Left lobe of liver (tissue), 2 donors: Measurements from ENCODE around the gene NDUFS8. TPM values are rescaled to one million over a fixed set of nuclear protein-coding genes. Genes with fewer than 3 reads are reported as not detected.

Experiments
- ATAC-seq: fragments of 200-7000 bp; cut with Tn5 transposase; one replicate; pipeline ENCODE4 v1.9.1; 2020; ENCODE audit warnings: mild to moderate bottlenecking, moderate library complexity
- DNase-seq: peaks from one replicate; pipeline ENCODE4 v3.0.0-alpha.2; 2020; ENCODE audit warnings: low spot score
- total RNA-seq: library from RNA; stranded (reverse); gene quantifications from one replicate; pipeline ENCODE4 v1.2.1, GENCODE V29; 2021
- donor health status: DM: no; HTN: no; CAD: no; lungs with moderate emphysema.
- donor health status: DM: no; HTN: yes; CAD: no.

Gene NDUFS8
- total RNA-seq, 1 donor from 2014 or later, result 104 TPM

DNA sequence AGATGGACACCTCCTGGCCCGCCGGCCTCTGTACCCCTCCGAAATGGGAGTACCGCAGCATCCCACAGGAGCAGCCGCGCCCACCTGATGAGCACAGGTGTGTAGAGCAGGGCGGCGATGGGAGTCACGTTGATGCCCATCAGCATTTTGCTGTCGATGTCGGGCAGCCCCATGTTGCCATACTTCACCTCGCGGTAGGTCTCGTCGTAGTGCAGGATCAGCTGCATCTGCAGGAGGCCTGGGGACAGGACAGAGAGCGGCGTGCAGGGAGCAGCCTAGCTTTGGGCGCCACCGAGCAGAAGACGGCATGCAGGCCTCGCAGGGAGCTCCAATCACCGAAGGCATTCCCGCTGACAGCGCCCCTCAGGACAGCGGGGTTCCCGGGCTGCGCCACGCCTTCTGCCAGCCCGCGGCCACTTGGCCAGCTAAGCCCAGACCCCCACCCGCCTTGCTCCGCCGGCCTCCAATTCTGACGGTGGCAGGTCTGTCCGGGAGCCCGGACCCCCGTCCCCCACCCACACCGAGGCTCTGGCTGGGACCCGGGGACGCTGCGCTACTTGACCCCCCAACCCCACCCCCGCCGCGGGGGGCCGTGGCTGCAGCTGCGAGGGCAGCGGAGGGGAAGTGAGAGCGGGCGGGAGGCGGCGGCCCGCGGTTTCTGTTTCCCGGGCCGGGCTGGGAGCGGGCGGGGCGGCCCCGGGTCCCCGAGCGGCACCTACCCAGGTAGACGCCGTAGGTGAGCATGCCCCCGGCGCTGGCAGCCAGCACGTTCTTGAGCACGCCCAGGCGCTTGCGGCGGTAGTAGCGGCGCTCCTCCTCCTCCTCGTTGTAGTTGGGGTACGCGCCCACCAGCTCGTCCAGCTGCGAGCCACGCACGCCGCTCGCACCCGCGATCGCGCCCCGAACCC, 27.3 kb upstream of the NDUFS8 start:
- DNase-seq (no peak), ATAC-seq (peak; percentile 46)

DNA sequence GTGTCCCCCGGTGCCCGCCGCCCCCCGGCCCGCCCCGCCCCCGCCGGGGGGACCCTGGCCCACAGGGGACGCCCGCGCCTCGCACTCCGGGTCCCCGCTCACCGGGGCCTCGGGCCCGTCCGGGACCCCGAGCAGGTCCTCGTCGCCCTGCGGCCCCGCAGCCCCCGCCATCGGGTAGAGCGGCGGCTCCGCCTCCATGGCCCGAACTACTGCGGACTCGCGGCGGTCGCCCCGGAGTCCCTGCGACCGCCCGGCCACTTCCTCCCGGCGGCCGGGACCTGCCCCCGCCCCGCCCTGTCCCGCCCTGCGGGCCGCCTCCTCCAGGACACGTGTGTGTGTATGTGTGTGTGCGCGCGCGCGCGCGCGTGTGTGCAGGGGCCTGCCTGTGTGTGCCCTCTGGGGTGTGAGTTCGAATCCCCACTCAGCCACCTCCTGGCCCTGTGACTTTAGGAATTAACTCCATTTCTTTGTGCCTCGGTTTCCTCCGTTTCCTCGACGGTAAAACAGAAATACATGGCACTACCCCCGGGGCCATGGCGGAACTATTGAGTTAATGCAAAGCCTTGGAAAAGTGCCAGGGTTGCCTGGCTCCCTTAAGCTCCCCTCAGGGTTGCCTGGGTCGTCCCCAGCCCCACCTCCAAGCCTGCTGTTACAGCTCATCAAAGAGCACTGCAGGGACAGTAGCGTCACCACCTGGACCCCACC, 26.5 kb upstream of the NDUFS8 start, which contains the start of gene UNC93B1:
Gene UNC93B1 (minus strand): TSS at position 252 of the 705 bp plus-strand sequence. CDS start 54 bp downstream, at position 198.
- DNase-seq (peak; percentile 91), ATAC-seq (peak; percentile 89)

DNA sequence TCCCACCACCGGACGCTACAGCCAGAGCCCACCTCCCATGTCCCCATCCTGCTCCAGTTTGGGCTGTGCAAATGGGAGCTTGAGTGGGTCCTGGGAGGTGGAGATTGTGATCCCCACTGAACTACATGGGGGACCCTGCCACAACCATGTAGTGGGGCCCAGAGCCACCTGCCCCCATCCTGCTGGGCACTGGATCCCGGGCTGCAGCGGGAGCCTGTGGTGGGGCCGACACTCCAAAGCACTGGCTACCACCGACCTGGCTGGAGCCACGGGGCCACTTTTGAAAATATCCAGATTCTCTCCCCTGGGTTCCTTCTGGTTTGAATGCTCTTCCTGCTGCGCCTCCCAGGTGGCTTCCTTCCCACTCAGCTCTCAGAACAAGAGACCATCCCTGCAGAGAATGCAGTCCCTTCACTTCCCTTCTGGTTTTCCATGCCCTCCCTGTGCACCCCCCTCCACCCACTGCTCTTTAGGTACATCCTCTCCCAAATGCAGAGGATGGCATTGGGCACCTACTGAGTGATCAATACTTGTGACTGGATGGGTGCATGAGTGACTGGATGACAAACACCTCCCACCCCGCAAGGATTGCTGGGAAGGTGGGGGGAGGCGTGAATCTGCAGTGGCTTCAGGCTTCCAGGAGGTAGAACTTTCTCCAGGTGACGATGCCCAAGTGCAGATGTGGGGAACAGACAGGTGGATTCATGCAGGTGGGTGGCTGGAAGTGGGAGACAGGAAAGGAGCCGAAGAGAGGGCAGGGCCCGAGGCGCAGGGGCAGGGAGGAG, 25.7 kb upstream of the NDUFS8 start:
- DNase-seq (no peak), ATAC-seq (no peak)

DNA sequence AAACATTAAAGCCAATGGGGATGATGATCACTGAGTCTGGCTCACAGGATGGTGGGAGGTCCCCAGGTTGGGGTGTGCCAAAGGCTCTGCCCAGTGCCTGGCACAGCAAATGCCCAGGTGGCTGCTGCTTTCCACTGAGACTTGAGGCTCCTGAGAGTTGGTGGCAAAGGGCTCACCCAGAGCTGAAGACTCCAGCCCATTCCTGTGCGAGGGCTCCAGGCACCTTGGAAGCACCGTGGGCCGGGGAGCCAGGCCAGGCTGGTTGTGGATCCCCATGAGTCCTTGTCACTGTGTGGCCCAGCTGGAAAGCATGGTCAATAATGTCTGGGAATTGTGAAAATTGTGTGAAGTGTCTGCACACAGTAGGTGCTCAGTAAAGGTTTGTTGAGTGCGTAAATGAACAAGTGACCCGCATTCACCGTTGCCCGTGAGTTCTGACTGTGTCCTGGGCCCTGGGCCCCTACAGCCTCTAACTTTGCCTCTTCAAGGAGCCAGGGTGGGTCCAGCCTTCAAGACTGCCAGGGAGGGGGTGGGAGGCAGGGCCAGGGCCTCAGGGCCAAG, 23.8 kb upstream of the NDUFS8 start:
- ATAC-seq (no peak), DNase-seq (no peak)

DNA sequence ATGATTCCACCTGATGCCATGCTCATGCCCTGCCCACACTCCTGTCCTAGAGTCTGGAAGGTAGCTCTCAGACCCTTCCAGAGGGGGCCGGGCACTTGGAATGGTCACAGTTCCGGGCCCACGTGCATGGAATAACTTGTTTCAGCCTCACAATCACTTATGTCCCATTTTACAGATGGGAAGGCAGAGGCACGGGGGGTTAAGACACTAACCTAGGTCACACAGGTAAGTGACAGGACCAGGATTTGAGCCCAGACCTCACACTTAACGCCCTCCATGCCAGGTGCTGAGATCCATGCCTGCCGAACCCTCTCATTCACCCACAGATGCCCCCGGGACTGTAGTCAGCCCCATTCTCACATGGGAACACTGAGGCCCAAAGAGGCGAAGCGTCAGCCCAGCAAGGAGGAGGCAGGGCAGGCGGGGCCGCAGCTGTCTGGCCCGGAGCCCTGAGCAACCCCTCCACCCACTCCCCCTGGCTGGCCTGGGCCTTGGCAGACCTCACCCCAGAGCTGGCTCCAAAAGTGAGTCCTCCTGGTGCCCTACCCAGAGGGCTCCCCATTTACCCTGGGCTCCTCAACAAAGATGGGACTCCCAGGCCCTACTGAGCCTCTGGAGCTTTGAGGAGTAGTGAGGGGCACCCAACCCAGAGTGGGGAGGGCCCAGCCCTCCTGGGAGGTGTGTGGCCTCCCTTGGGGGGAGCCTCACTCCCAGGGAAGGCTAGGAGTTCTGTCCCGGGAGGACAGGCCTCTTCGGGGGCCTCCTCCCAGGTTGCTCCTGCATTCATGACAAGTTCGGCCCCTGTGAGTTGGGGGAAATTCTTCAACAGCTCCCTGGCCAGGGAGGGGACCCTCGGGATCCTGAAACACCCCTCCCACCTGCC, 22.7 kb upstream of the NDUFS8 start:
- ATAC-seq (no peak), DNase-seq (no peak)

DNA sequence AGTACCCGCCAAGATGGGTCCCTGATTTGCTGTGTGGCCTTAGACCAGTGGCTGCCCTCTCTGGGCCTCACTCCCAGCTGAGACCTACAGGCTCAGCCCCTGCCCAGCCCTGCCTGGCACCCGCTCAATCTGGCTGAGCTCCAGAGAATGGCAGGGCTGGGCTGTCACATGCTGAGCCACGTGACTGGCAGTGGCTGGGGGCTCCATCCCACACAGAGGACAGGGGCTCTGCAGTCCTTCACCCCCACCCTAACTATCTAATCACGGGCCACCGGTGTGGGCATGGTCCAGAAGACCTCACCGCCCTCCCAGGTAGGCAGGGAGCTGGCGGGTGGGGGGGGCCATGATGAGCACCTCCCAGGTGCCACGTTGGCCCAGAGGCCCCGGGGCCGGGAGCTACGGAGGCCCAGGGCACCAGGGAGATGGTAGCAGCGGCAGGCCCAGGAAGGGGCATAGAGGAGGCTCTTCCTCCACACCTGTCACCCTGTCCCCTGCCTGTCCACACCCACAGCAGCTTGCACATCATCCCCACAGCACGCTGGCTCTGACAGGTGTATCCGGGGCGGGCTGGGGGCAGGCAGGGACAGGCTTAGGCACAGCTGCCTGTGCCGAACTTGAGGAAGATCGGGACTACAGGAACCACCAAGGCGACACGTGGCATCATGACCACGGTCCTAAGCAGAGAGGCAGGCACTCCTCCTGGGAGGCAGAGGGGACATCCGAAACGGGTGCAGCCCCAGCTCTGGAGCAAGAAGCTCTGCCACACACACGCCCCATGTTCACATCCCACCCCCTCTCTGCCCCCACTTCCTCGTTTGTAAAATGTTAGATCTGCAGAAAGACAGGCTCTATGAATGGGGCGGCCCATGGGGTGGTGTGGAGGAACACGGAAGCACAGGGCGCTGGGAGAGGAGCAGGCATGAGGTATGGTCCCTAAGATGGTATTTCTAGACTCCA, 21.8 kb upstream of the NDUFS8 start:
- DNase-seq, result no peak
- ATAC-seq, result no peak

DNA sequence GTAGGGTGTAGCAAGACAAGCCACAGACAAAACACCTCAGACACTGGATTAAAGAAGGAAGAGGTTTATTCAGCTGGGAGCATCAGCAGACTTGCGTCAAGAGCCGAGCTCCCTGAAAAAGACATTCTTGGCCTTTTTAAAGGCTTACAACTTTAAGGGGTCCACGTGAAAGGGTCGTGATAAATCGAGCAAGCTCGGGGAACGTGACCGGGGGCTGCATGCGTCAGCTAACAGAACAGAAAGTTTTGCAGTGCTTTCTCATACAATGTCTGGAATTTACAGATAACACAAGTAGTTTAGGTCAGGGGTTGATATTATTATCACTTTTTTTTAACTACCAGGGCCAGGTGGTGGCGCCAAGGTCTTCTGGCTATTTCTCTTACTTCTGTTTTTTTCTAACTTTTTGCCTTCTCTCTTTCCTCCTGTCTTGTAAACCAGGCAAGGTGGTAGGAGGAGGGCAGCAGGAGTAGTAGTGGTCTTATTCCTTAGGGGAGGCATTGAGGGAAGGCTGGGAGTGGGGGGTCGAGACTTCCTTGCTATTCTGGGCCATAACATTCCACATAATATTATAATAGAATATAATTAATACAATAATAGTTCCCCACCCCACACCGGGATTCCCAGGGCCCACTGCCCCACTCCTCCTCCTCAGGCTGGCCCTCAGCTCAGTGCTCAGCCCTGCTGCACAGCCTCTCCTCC, 20.9 kb upstream of the NDUFS8 start:
- ATAC-seq (no peak), DNase-seq (no peak)

DNA sequence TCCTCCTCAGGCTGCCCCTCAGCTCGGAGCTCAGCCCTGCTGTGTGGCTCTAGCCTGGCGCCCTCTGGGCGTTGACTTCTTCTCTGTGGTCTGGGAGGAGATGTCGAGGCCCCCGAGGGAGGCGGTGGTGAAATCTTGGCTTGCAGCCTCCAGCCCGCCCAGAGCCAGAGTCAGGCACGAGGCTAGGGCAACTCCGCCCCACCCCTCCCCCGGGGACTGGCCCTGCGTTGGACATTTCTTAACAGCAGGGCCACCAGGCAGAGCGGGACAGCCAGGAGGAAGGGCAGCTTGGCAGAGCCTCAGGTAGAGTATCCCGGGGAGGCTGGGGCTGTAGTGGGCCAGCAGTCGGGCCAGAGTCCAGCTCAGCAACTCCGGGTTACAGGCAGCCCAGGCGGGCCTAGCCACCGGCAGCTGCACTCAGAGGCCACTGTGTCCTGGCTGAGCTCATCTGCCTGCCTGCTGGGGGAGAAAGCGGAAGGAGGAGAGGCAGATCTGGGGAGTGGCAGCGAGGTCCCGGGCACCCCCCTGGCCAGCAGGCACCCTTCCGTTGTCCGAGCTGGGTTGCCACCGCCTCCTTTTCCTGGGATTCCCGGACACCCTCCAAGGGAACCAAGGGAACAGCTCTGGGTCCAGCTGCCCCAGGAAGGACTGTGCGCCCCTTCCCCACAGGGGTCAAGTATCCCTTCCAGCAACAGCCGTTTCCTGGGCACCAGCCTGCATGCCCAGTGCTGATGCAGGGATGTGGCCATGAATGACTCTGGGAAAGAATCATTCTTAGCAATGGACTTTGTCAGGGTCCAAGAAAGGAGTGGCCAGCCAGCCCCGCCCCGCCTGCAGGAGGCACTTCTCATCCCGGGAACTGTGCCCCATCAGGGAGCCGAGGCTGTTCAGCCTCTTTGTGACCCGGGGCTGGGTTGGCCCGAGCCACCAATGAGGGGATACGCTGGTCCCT, 20.1 kb upstream of the NDUFS8 start, which contains the start of gene ALDH3B1:
Gene ALDH3B1 (plus strand): TSS at position 238 of the 952 bp plus-strand sequence. CDS start 4,971 bp downstream, outside the sequence.
- peak; percentile 89 for ATAC-seq
- peak; percentile 98 for DNase-seq

DNA sequence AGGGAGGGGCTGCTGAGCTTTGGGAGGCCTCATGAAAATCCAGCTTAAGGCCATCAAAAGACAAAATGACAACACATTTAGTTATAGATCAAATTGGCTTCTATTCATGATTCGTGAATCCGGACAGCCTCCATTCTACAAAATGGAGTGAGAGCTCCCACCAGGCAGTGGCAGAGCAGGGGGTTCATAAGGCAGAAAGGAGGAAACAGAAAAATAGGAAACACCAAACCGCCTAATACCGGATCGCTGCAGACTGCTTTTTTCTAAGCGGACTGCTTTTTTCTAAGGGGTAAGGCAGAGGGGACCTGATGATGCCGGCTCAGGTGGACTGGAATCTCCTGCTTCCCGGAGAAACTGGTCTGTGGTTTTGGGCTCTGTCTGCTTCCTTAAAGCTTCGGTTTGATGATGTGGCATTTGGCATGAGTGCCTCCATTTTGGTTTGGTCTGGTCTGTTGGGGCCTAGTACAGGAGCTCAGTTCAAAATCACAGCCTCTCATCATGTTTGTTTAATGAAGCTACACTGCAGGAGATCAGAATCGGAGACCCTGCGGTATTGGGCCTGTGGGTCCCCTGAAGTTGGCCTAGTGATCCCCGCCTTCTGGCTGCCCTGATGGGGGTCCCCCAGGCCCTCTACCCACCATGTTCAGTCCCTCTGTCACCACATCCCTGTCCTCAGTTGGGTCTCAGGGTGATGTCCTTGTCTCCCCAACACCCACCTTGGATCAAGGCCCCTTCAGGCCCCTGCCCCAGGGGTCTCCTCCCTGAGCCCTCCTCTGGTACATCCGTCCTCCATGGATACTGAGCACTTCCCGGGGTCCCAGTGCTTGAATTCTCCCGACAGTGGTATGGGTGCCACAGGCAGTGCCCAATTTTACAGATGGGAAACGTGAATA, 19.2 kb upstream of the NDUFS8 start:
- DNase-seq (no peak), ATAC-seq (no peak)

DNA sequence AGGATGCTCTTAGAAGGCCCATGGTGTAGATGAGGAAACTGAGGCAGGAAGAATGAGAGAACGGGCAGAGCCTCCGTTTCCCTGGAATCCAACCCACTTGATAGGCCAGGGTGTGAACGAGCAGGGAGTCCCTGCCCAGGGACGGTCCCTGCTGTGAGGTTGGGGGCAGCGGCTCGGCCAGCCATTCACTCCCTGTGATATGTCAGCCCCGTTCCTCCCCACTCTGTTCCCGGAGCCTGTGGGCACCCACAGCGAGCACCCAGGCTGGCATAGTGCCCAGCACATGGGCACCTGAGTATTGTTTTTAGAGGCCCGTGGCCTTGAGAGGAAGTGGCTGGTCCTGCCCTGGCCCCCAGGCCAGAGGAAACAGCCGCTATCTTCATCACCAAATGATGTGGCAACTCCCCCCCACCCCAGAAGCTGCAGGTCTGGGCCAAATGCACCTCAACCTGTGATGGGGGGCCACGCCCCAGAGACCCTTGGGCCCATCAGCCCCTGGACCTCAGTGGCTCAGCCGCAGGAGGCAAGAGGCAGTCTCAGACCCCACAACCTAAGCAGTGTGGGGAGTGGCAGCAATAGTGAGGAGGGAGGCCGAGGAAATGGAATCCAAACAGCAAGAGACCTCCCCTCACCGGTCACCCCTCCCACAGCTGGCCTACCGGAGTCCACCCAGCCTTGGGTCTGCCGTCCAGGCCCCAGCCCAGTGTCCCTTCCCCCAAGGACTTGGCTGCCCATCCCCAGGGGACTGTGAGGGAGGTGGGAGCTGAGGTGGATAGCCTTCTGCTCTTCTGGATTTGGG, 18.2 kb upstream of the NDUFS8 start:
- DNase-seq, result no peak
- no peak for ATAC-seq

DNA sequence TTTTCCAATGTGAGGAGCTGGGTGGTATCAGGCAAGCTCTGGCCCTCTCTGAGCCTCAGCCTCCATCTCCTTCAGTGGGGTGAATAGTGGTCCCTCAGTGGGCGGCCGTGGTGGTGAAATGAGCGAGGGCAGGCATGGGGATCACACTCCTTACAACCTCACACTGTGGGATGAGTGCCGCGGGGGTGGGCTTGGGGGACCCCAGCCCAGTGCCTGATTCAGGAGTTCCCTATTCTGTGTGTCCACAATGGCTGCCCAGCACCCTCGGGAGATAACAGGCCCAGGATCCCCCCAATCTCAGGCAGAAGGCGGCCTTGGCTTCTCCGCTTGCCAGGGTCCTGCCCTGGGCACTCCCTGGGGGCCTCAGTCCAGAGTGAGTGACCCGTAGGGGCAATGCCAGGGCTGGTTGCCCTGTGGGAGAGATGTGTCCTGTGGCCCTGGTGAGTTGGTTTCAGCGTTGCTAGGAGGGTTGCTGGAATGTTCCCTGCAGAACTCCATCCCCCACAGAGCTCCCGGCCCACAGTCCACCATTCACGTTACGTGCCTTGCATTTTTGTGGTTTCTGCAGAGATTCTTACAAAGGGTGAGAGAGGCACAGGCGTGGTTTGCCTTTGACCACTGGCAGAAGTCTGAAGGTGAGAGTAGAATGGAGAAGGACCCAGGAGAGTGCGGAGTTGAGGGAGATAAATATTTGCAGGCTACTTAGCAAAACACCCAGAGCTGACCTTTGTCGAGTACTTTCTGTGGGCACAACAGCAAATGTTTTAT, 17.5 kb upstream of the NDUFS8 start:
- ATAC-seq, result no peak
- DNase-seq, result no peak

DNA sequence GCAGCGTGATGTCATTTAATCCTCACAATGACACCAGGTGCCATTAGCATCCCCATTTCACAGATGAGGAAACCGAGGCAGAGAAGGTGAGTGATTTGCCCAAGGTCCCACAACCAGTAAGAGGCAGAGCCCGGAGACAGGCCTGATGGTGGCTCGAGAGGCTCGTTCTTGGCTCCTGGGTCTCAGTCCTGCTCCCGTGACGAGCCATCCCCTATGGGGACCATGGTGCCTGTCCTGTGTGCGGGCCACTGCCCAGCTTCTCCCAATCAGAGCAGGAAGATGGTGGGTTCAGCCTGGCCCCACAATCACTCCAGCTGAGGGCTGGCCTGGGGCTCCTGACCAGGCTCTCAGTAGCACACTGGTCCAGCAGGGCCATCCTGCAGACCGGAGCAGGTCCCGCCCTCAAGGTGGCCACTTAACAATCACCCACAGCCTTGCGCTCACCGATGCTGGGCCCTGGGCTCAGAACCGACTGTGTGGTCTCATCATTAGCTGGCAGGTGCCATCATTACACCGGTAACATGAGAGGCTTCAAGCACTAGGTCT, 16.8 kb upstream of the NDUFS8 start:
- DNase-seq (no peak), ATAC-seq (no peak)

DNA sequence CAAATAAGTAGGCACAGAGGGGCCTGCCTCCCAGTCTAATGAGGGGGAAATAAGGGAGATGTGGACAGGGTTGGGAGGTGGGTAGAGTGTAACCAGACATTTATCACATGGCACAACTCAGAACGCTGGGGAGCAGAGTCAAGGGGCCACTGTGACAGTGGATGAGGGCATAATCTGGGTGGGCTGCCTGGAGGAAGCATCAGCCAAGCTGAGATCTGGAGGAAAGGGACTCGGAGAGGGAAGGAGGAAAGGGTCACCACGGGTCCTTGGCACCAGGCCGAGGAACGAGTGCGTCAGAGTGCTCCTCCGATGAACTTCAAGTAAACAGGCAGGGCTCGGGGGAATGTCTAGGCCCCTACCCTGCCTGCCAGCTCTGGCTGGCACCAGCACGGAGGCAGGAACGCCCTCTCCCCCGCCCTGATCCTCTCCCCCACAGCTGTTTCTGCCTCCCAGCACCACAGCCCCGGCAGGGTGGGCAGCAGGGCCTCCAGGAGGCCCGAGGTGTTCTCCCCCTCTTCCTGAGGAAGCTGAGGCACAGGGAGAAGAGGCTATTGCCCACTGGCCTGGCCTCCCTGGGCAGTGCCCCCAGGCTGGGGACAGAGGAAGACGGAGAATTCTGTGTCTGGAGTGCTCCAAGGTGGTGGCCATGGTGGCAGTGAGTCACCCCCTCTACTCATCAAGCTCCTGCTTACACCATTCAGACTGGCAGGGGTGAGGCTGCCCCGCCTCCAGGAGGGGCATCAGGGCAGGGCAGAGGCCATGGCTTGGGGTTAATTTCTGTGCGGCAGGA, 16.1 kb upstream of the NDUFS8 start:
- ATAC-seq (no peak), DNase-seq (no peak)
